Keratinocyte (primary cell): Measurements from ENCODE around the gene LAMA3.

ENCODE experiments used
- CTCF ChIP-seq, 3 experiments: IDR thresholded peaks in 1 of 3; conservative IDR thresholded peaks in 1 of 3; optimal IDR thresholded peaks in 1 of 3; 2 replicates in 2 of 3; 3 replicates in 1 of 3; pipeline versions ENCODE3 to v1.5.1; 2011; ENCODE audit warnings: low read length in 3 of 3, mild to moderate bottlenecking in 3 of 3, moderate library complexity in 2 of 3, control low read depth in 1 of 3, inconsistent platforms in 1 of 3; ENCODE audit not compliant: insufficient read depth in 2 of 3; ENCODE audit errors: extremely low read depth in 1 of 3
- EZH2 ChIP-seq: IDR thresholded peaks from one replicate; pipeline ENCODE4 v1.6.1; 2012; ENCODE audit warnings: inconsistent platforms, mild to moderate bottlenecking, low read length, moderate library complexity

- no peak for TF ChIP-seq CTCF (optimal IDR thresholded peaks at IDR 0.05 in 1 of 3, IDR thresholded peaks at IDR 0.05 in 1 of 3, conservative IDR thresholded peaks at IDR 0.05 in 1 of 3; ENCODE audit: extremely low read depth in 1 of 3, insufficient read depth in 2 of 3, low read length in 3 of 3)
- no peak for TF ChIP-seq EZH2
These were observed 12.4 kb downstream of the LAMA3 start for GRCh38 chr18:23701544-23702064.
